Measurements from ENCODE around the gene DPP6.

Gene DPP6

DNA sequence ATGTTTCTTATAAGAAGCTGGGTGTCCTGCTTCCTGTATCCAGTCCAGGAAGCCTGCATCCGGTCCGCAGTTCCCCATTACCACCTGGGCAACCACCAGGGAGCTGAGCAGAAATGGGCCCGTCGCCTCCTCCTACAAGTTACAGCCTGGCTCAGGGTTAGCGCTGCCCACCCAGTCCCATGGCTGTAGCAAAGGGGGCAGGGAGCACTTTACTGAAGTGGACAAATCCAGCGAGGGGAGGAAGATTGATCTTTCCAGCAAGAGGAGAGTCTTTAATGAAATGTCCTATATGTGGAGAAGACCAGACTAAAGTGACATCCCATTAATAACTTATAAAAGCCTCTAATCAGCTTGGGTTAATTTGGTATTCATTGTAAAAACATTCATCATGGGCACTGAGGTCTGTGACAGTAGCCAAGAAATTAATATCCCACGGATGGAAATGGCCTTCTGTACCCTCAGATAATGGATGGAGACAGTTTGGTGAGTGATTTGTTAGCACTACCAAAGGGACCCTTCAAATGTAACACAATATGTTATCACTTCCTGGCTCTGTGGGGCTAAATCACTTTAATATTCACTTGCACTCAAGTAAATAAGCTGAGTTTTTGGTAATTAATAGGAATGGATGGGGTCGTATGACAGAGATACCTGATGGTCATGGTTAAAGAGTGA, 627.3 kb downstream of the DPP6 start:
- DNase-seq = no peak

DNA sequence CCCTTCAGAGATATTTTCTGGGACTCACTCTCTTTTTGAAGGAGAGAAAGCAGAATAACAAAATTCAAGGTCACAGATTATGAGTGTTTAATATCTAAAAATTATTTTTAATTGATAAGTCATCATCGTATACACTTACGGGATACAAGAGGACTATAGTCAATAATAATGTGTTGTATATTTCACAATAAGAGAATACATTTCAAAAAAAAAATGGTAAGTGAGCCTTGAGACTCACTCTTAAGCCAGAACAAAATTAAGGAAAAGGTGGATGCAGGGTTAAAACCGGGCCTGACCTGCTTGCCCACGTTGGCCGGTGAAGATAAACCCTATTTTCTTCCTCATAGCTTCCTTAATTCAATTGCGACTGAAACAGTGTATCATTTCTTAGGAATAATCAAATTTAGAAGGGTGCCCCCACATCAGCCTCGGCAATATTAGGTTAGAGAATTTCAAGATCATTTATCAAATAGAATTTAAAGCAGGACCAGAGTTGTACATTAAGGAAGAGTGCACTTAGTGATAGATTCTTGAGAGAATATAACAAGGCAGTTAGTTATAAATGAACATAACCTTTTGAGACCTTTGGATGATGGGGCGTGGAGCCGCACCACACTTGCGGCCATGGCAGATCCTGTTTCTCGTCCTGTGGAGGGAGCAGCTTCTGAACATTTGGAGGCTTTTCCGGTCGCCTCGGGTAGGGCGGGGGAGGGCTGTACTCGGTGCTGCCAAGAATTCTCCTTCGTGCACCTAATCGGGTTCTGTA, 628.9 kb downstream of the DPP6 start:
- DNase-seq = no peak

- no peak for DNase-seq
Measured at GRCh38 chr7:154682003-154682402, 629.8 kb downstream of the DPP6 start.

DNA sequence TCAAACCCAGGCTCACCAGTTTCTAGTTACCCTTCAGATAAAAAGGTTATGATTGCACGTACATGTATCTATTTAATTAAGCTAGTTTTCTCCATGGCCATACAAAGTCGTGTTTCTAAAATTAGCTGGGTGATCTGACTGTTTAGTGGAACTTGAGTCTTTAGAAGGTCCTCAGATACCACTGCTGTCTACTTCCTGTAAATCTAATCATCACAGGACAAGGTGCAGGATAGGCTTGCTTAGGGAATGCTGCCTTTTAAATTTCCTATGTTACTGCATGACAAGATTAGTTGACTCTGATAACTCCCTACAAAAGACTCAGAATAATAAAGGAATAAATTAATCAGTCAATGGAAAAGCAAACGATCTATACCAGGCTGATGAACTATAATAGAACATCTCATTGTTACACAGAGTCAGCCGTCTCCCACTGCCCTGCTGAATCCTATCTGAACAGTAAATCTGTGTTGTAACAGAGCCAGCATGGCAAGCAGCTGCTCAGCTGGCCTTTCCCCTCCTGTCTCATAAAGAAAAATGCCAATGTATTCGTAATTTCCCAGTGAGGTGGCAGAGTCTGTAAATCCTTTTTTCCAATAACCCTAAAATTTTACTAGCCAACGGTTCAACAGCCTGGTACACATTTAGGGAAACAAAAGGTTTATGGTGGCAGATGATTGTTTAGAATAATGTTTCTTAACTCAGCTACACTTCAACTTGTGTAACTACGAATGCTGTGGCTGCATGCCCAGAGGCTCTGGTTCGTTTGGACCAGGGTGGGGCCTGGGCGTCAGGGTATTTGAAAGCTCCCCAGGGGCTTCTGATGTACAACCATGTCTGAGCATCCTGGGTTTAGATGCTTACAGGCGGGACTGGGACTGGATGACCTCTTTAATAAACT, 632.7 kb downstream of the DPP6 start:
- DNase-seq = no peak

GRCh38 chr7:154685564-154685901, 633.3 kb downstream of the DPP6 start:
- no peak for DNase-seq

GRCh38 chr7:154686305-154686704, 634.1 kb downstream of the DPP6 start:
- no peak for DNase-seq

- DNase-seq = no peak
Measured at GRCh38 chr7:154688952-154689351, 636.8 kb downstream of the DPP6 start.

GRCh38 chr7:154690411-154690810, 638.2 kb downstream of the DPP6 start:
- DNase-seq = no peak

DNA sequence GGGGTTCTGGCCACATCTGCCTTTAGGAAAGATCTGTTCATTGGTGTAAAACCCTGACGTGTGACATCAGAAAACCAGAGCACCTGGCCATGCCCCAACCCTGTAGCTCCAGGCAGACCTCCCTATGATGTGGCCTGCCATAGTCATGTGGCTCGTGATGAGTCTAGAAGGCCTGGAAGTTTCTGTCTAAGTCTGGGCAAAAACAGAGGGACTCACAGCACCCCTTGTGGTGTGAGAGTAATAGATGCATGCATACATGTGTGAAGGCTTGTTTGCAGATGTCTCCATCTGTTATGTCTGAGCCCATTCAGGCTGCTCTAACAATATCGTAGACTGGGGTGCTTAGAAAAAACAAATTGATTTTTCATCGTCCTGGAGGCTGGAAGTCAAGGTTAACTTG, 641.5 kb downstream of the DPP6 start:
- DNase-seq = no peak

GRCh38 chr7:154695836-154696235, 643.6 kb downstream of the DPP6 start:
- DNase-seq = no peak

DNA sequence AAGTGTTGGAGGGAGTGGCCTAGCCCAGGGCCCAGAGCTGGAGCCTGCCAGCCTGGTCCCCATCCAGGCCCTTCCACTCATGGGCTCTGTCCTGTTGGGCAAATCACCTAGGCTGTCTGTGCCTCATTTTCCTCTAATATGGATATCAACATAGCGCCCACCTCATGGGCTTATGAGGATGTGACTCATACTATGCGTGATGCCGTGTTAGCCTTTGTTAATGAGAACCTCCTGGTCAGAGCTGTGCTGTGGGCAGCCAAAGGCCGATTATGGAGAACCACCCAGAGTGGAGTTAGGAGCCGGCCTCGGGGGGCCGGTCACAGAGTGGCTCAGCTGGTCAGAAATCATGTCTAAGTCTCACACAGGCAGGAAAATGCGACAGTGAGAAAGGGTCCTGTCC, 644.4 kb downstream of the DPP6 start:
- no peak for DNase-seq

DNA sequence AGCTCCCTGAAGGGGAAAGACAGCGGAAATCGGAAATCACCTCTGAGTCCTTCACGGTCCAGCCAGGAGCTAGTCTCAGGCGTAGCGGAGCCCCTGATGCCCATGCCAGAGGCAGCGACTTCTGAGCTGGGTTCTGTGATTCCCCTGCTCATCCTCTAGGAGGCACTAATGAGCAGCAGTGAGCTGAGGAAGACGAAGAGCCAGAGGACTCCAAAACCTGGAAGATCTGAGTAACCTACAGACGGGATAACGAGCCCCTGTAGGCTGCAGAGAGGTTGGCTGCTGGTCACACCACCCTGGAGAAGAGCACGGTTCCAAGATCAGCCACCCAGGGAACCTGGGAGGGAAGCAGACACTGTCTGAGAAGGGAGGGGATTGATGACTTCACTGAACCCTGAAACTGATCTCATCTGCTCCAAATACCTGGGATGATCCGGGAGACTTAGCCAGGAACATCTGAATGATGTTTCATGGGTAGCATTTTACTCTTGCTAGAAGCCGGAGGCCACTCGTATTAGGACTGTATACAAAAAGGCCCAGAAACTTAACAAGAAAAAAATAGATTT, 646.6 kb downstream of the DPP6 start:
- DNase-seq = no peak

DNA sequence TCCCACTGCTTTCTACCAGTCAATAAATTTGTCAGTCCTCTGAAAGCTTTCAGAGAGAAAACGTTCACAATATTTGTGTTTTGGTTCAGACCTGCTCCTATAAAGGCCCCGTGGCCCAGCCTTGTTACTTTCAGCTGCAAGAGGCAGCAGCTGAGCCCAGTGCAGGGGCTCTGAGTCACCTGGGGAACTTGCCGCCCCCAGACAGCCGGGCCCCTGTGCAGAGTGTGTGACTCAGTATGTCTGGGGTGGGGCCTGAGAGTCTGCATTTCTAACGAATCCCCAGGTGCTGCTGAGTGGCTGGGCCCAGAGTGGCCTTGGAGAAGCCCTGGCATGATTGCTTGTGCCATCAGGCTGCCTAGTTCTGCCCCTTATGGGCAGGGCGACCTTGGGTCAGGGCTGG, 647.2 kb downstream of the DPP6 start:
- DNase-seq = no peak

GRCh38 chr7:154709840-154710520, 657.8 kb downstream of the DPP6 start:
- DNase-seq = no peak

DNA sequence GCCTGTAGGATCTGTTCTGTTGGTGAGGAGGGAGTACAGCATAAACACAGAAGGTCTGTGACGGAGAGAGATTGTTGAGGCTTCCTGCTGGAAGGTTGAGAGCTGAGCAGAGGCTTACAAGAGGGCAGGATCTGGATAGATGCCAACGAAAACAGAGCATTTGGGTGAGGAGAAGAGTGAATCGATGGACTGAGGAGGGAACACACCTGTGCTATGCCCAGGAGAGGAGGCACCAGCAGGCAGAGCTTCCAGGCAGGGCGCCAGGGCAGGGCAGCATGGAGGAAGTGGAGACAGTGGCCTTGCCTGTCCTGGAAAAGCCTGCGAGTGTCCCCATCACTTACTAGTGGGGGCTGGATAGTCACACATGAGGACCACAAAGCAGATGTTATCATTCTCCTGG, 667.8 kb downstream of the DPP6 start:
- DNase-seq = no peak

GRCh38 chr7:154721086-154721485, 668.9 kb downstream of the DPP6 start:
- DNase-seq = no peak

- no peak for DNase-seq
Measured at GRCh38 chr7:154726368-154726767, 674.2 kb downstream of the DPP6 start.

DNA sequence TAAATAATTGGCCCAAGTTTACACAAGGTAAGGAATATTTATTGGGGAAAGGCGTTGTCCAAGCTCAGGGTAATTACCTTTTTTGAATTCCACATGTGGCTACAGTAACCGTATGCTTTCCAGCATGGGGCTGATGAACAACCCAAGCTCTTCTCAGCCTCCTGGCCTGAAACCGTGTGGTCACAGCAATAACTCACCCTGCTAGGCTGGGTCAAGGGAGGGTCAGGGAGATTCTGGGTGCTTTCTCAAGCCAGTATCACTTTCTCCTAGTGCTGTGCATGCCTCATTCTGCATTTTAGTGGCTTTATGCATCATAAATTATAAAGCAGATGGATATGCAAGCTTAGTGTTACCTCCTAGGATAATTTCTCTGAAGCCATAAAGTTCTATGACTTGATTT, 676.9 kb downstream of the DPP6 start:
- no peak for DNase-seq

DNA sequence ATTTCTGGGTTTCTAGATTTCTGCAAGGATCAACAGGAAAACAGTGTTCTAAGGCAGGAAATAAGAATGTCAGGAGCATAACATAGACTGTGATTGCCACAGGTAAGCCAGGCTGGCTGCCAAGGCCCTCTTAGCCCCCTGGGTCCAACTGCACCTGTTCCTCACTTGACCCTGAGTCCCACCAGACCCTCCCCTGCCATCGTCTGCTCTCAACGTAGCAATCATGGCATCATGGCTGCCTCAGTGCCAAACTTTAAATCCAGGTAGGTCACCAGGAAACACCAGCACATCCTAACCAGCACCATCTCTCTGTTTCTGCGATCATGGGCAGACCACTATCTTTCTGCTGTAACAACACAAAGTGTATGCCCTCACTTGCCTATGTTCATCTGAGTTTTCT, 683.6 kb downstream of the DPP6 start:
- no peak for DNase-seq

DNA sequence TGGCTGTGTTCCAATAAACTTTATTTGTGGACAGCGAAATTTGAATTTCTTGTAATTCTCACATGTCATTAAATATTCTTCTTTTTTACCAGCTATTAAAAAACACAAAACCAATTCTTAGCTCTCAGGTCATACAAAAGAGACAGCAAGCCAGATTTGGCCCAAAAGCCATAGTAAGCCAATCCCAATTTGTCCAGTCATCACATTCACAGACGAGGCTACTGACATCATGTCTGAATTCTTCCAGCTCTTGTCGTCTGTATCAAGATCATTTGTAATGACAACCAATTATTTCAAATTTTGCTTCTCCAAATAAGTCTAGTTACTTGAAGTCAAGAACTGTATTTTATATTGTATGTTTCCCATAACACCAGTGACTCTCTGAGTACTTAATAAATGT, 684.2 kb downstream of the DPP6 start:
- no peak for DNase-seq

DNA sequence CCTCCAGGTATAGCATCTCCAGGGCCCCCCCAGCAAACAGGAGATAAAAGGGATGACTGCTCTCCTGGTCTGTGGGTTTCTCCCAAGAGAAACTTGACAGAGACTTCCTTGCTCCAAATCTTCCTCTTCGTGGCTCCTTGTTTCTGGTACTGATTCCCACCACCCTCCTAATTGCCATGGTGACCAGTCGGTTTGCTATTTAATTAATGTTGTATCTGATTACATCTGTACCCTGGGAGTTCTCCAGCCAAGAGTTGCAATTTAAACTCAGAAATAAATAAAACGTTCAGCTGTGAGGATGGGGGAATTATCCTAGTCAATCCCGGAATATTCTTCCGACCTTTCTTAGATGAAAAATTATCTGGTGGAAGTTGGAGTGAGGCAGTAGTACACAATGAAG, 686.0 kb downstream of the DPP6 start:
- no peak for DNase-seq

GRCh38 chr7:154741131-154741530, 688.9 kb downstream of the DPP6 start:
- DNase-seq = no peak

- DNase-seq = no peak
Measured at GRCh38 chr7:154743206-154743605, 691.0 kb downstream of the DPP6 start.
